Measurements from ENCODE around the gene PAXX. TPM values are rescaled to one million over a fixed set of nuclear protein-coding genes. Genes with fewer than 3 reads are reported as not detected.

Gene PAXX
- total RNA-seq, 1 experiment from 2014 or later, result 27.8 TPM

DNA sequence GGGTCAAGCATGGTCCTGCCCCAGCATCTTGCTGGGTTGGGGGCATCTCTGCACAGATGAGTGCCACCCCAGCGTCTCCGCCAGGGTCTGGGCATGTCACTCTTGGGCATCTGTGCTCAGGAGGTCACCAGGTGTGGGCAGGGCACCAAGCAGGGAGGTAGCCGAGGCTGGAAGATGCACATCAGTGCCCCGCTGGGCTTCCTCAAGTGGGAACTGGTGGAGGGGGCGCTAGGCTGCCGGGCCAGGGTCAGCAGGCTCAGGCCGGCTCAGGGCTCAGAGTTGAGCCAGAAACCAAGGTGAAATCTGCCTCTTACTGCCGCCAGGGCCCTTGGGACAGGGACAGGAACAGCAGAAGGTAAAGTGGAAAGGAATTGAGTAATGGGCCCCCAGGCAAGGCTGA, 43.7 kb downstream of the PAXX start:
- H3K9me3 ChIP-seq (replicated peaks), result no peaks in the 10 kb centered on the region
- no peaks in the 10 kb centered on the region for H3K4me1 ChIP-seq
- H3K4me3 ChIP-seq, result no peak overlapping the region

GRCh38 chr9:137037035-137037434, 44.8 kb downstream of the PAXX start:
- Histone ChIP-seq H3K4me1 (no peaks in the 10 kb centered on the region), H3K27ac (no peak overlapping the region), H3K27me3 (peaks cover 14% of the 10 kb centered on the region), H3K9me3 (replicated peaks) (no peaks in the 10 kb centered on the region), H3K36me3 (no peaks in the 10 kb centered on the region), H3K4me3 (no peak overlapping the region)
- no peak for DNase-seq

More for the DNA sequence above, 43.7 kb downstream of the PAXX start:
- Histone ChIP-seq H3K27me3 (peaks cover 10% of the 10 kb centered on the region; the same call in 1 of the 2 replicates), H3K36me3 (no peaks in the 10 kb centered on the region), H3K27ac (no peak overlapping the region)
- DNase-seq, result no peak

GRCh38 chr9:137037483-137037882, 45.3 kb downstream of the PAXX start:
- Histone ChIP-seq H3K27me3 (peaks cover 11% of the 10 kb centered on the region), H3K36me3 (no peaks in the 10 kb centered on the region), H3K27ac (no peak overlapping the region), H3K9me3 (replicated peaks) (no peaks in the 10 kb centered on the region), H3K4me1 (no peaks in the 10 kb centered on the region), H3K4me3 (no peak overlapping the region)
- no peak for DNase-seq

GRCh38 chr9:137038916-137039315, 46.7 kb downstream of the PAXX start:
- no peak overlapping the region for H3K4me3 ChIP-seq
- no peak for DNase-seq
- no peaks in the 10 kb centered on the region for H3K36me3 ChIP-seq
- H3K27ac ChIP-seq, result no peak overlapping the region
- peaks cover 18% of the 10 kb centered on the region for H3K27me3 ChIP-seq
- H3K9me3 ChIP-seq (replicated peaks), result no peaks in the 10 kb centered on the region
- peaks cover 2% of the 10 kb centered on the region; the same call in 1 of the 2 replicates for H3K4me1 ChIP-seq

GRCh38 chr9:137039611-137040366, 47.6 kb downstream of the PAXX start:
- no peak overlapping the region for H3K4me3 ChIP-seq
- H3K9me3 ChIP-seq (replicated peaks), result no peaks in the 10 kb centered on the region
- H3K4me1 ChIP-seq, result peaks cover 9% of the 10 kb centered on the region; the same call in 1 of the 2 replicates
- H3K27me3 ChIP-seq, result peaks cover 26% of the 10 kb centered on the region
- no peak for DNase-seq
- no peaks in the 10 kb centered on the region for H3K36me3 ChIP-seq
- no peak overlapping the region for H3K27ac ChIP-seq

- Histone ChIP-seq H3K27me3 (peaks cover 33% of the 10 kb centered on the region), H3K4me3 (no peak overlapping the region), H3K36me3 (no peaks in the 10 kb centered on the region), H3K27ac (no peak overlapping the region), H3K4me1 (peaks cover 9% of the 10 kb centered on the region; the same call in 1 of the 2 replicates), H3K9me3 (replicated peaks) (no peaks in the 10 kb centered on the region)
- no peak for DNase-seq
These were observed 48.3 kb downstream of the PAXX start for GRCh38 chr9:137040568-137040967.

- H3K27ac ChIP-seq, result no peak overlapping the region
- no peak for DNase-seq
These were observed 48.9 kb downstream of the PAXX start for GRCh38 chr9:137041124-137041523.

GRCh38 chr9:137042751-137043727, 50.8 kb downstream of the PAXX start:
- no peak for DNase-seq
- Histone ChIP-seq H3K4me1 (peaks cover 11% of the 10 kb centered on the region; the same call in 1 of the 2 replicates), H3K27me3 (peaks cover 38% of the 10 kb centered on the region), H3K4me3 (no peak overlapping the region), H3K36me3 (no peaks in the 10 kb centered on the region), H3K9me3 (replicated peaks) (no peaks in the 10 kb centered on the region), H3K27ac (no peak overlapping the region)

More at GRCh38 chr9:137041124-137041523, 48.9 kb downstream of the PAXX start:
- no peaks in the 10 kb centered on the region for H3K36me3 ChIP-seq
- H3K4me1 ChIP-seq, result peaks cover 9% of the 10 kb centered on the region; the same call in 1 of the 2 replicates
- no peak overlapping the region for H3K4me3 ChIP-seq
- peaks cover 35% of the 10 kb centered on the region for H3K27me3 ChIP-seq
- H3K9me3 ChIP-seq (replicated peaks), result no peaks in the 10 kb centered on the region

Other genes starting within 250 kb of the PAXX start
- 0.10 TPM in 1 of 2 replicates, not detected in the other for gene LCN10, start 249.5 kb upstream of the PAXX start, total RNA-seq (2014; rRNA removed; shearing (Covaris generic))
- not detected in 2 replicates for gene LCN6, start 243.9 kb upstream of the PAXX start, total RNA-seq (2014; rRNA removed; shearing (Covaris generic))
- not detected in 2 replicates for gene LCN8, start 234.2 kb upstream of the PAXX start, total RNA-seq (2014; rRNA removed; shearing (Covaris generic))
- not detected in 2 replicates for gene LCN15, start 227.9 kb upstream of the PAXX start, total RNA-seq (2014; rRNA removed; shearing (Covaris generic))
- 17.3 and 26.2 TPM in 2 replicates for gene TMEM141, start 201.1 kb upstream of the PAXX start, total RNA-seq (2014; rRNA removed; shearing (Covaris generic))
- gene CCDC183, start 196.1 kb upstream of the PAXX start, total RNA-seq (2014; rRNA removed; shearing (Covaris generic)), result 0.14 TPM in 1 of 2 replicates, not detected in the other
- 102 and 108 TPM in 2 replicates for gene RABL6, start 184.5 kb upstream of the PAXX start, total RNA-seq (2014; rRNA removed; shearing (Covaris generic))
- 0.35 and 0.77 TPM in 2 replicates for gene AJM1, start 149.9 kb upstream of the PAXX start, total RNA-seq (2014; rRNA removed; shearing (Covaris generic))
- 79.9 and 109 TPM in 2 replicates for gene PHPT1, start 143.0 kb upstream of the PAXX start, total RNA-seq (2014; rRNA removed; shearing (Covaris generic))
- gene MAMDC4, start 140.1 kb upstream of the PAXX start, total RNA-seq (2014; rRNA removed; shearing (Covaris generic)), result 1.9 and 4.4 TPM in 2 replicates
- gene EDF1, start 126.1 kb upstream of the PAXX start, total RNA-seq (2014; rRNA removed; shearing (Covaris generic)), result 410 and 447 TPM in 2 replicates
- 19.5 and 23.6 TPM in 2 replicates for gene TRAF2, start 105.9 kb upstream of the PAXX start, total RNA-seq (2014; rRNA removed; shearing (Covaris generic))
- 37.1 and 40.4 TPM in 2 replicates for gene FBXW5, start 47.7 kb upstream of the PAXX start, total RNA-seq (2014; rRNA removed; shearing (Covaris generic))
- gene C8G, start 47.2 kb upstream of the PAXX start, total RNA-seq (2014; rRNA removed; shearing (Covaris generic)), result not detected in 2 replicates
- not detected in 2 replicates for gene LCN12, start 40.1 kb upstream of the PAXX start, total RNA-seq (2014; rRNA removed; shearing (Covaris generic))
- gene PTGDS, start 14.9 kb upstream of the PAXX start, total RNA-seq (2014; rRNA removed; shearing (Covaris generic)), result not detected in 2 replicates
- not detected in 2 replicates for gene LCNL1, start 9.4 kb upstream of the PAXX start, total RNA-seq (2014; rRNA removed; shearing (Covaris generic))
- gene CLIC3, start 4.1 kb downstream of the PAXX start, total RNA-seq (2014; rRNA removed; shearing (Covaris generic)), result 0.28 and 0.55 TPM in 2 replicates
- 4.0 and 4.6 TPM in 2 replicates for gene ABCA2, start 35.8 kb downstream of the PAXX start, total RNA-seq (2014; rRNA removed; shearing (Covaris generic))
- gene FUT7, start 39.7 kb downstream of the PAXX start, total RNA-seq (2014; rRNA removed; shearing (Covaris generic)), result not detected in 2 replicates
- gene NPDC1, start 53.8 kb downstream of the PAXX start, total RNA-seq (2014; rRNA removed; shearing (Covaris generic)), result 0.51 and 0.91 TPM in 2 replicates
- 1.9 and 2.0 TPM in 2 replicates for gene ENTPD2, start 61.6 kb downstream of the PAXX start, total RNA-seq (2014; rRNA removed; shearing (Covaris generic))
- gene SAPCD2, start 78.1 kb downstream of the PAXX start, total RNA-seq (2014; rRNA removed; shearing (Covaris generic)), result 69.7 and 71.0 TPM in 2 replicates
- 12.6 and 13.8 TPM in 2 replicates for gene UAP1L1, start 85.1 kb downstream of the PAXX start, total RNA-seq (2014; rRNA removed; shearing (Covaris generic))
- 38.4 and 42.6 TPM in 2 replicates for gene MAN1B1, start 94.6 kb downstream of the PAXX start, total RNA-seq (2014; rRNA removed; shearing (Covaris generic))
- gene DPP7, start 122.3 kb downstream of the PAXX start, total RNA-seq (2014; rRNA removed; shearing (Covaris generic)), result 12.6 and 13.4 TPM in 2 replicates
- gene GRIN1, start 146.7 kb downstream of the PAXX start, total RNA-seq (2014; rRNA removed; shearing (Covaris generic)), result 0.49 and 2.0 TPM in 2 replicates
- gene LRRC26, start 177.6 kb downstream of the PAXX start, total RNA-seq (2014; rRNA removed; shearing (Covaris generic)), result 0.24 and 0.53 TPM in 2 replicates
- gene TMEM210, start 179.6 kb downstream of the PAXX start, total RNA-seq (2014; rRNA removed; shearing (Covaris generic)), result not detected in 2 replicates
- gene ANAPC2, start 196.1 kb downstream of the PAXX start, total RNA-seq (2014; rRNA removed; shearing (Covaris generic)), result 29.7 and 38.7 TPM in 2 replicates
- gene SSNA1, start 196.3 kb downstream of the PAXX start, total RNA-seq (2014; rRNA removed; shearing (Covaris generic)), result 73.0 and 88.1 TPM in 2 replicates
- gene TPRN, start 208.3 kb downstream of the PAXX start, total RNA-seq (2014; rRNA removed; shearing (Covaris generic)), result 14.0 and 14.8 TPM in 2 replicates
- gene TMEM203, start 213.2 kb downstream of the PAXX start, total RNA-seq (2014; rRNA removed; shearing (Covaris generic)), result 57.3 and 60.5 TPM in 2 replicates
- 12.5 and 17.2 TPM in 2 replicates for gene NDOR1, start 213.3 kb downstream of the PAXX start, total RNA-seq (2014; rRNA removed; shearing (Covaris generic))
- gene RNF208, start 229.8 kb downstream of the PAXX start, total RNA-seq (2014; rRNA removed; shearing (Covaris generic)), result 0.23 and 0.43 TPM in 2 replicates
- gene CYSRT1, start 232.8 kb downstream of the PAXX start, total RNA-seq (2014; rRNA removed; shearing (Covaris generic)), result 1.7 TPM in 2 replicates
- not detected in 2 replicates for gene RNF224, start 235.1 kb downstream of the PAXX start, total RNA-seq (2014; rRNA removed; shearing (Covaris generic))
- gene SLC34A3, start 238.5 kb downstream of the PAXX start, total RNA-seq (2014; rRNA removed; shearing (Covaris generic)), result 0.06 TPM in 1 of 2 replicates, not detected in the other
- 528 and 565 TPM in 2 replicates for gene TUBB4B, start 248.9 kb downstream of the PAXX start, total RNA-seq (2014; rRNA removed; shearing (Covaris generic))

Measured in SJCRH30 (cell line).